CD8-positive, alpha-beta memory T cell (primary cell): ENCODE results near the gene MTERF1. TPM values are rescaled to one million over a fixed set of nuclear protein-coding genes. Genes with fewer than 3 reads are reported as not detected.

ENCODE experiments used
- CTCF ChIA-PET: fragments of 350-600 bp; sonication (Branson Sonifier 250); formaldehyde crosslinking; loops from one replicate; lab custom pipeline; 2021; ENCODE audit warnings: antibody characterized with exemption; lab: Charles Lee
- POLR2A ChIA-PET: fragments of 350-600 bp; sonication (Branson Sonifier 250); formaldehyde crosslinking; loops from one replicate; lab custom pipeline; 2021; ENCODE audit warnings: antibody characterized with exemption; lab: Charles Lee
- DNase-seq, 5 donors: peaks; one replicate each; pipeline versions ENCODE4 v3.0.0 to v3.0.0-alpha.2; 2020 to 2022; ENCODE audit warnings: mixed read lengths in 1 of 5
- H3K27ac ChIP-seq: one replicate; pipeline ENCODE4 v1.7.0; 2013; ENCODE audit warnings: low read depth, mild to moderate bottlenecking, low read length, moderate library complexity
- H3K27me3 ChIP-seq: 2 replicates; pipeline ENCODE4 v1.7.0; 2013; ENCODE audit warnings: low read length, mild to moderate bottlenecking; ENCODE audit not compliant: insufficient read depth, poor library complexity, severe bottlenecking
- H3K36me3 ChIP-seq: 2 replicates; pipeline ENCODE4 v1.7.0; 2013; ENCODE audit warnings: mild to moderate bottlenecking, low read length, moderate library complexity; ENCODE audit not compliant: insufficient read depth
- H3K4me1 ChIP-seq: 2 replicates; pipeline ENCODE4 v1.7.0; 2013; ENCODE audit warnings: mild to moderate bottlenecking, low read length, moderate library complexity; ENCODE audit not compliant: insufficient read depth
- H3K4me3 ChIP-seq: 2 replicates; pipeline ENCODE4 v1.7.0; 2013; ENCODE audit warnings: mild to moderate bottlenecking, low read length
- H3K9me3 ChIP-seq: 2 replicates; pipeline ENCODE4 v1.7.0; 2013; ENCODE audit warnings: mild to moderate bottlenecking, low read length
- H3K27ac Mint-ChIP-seq, 8 donors: one replicate each; pipeline ENCODE4 v1.8.0; 2020 to 2021; ENCODE audit warnings: mixed read lengths in 8 of 8, mild to moderate bottlenecking in 6 of 8, inconsistent platforms in 3 of 8, moderate library complexity in 3 of 8
- H3K27me3 Mint-ChIP-seq, 2 donors: one replicate each; pipeline ENCODE4 v1.8.0; 2020 to 2021; ENCODE audit warnings: mixed read lengths in 2 of 2, mild to moderate bottlenecking in 1 of 2, moderate library complexity in 1 of 2
- H3K36me3 Mint-ChIP-seq, 3 donors: one replicate each; pipeline ENCODE4 v1.8.0; 2020 to 2021; ENCODE audit warnings: mixed read lengths in 3 of 3, inconsistent platforms in 1 of 3, mild to moderate bottlenecking in 1 of 3
- H3K4me1 Mint-ChIP-seq, 3 donors: one replicate each; pipeline ENCODE4 v1.8.0; 2020 to 2021; ENCODE audit warnings: mixed read lengths in 3 of 3, inconsistent platforms in 1 of 3, mild to moderate bottlenecking in 1 of 3
- H3K4me3 Mint-ChIP-seq, 7 donors: one replicate each; pipeline ENCODE4 v1.8.0; 2020 to 2021; ENCODE audit warnings: mixed read lengths in 7 of 7, mild to moderate bottlenecking in 6 of 7, moderate library complexity in 4 of 7, inconsistent platforms in 2 of 7
- H3K9me3 Mint-ChIP-seq, 5 donors: one replicate each; pipeline ENCODE4 v1.8.0; 2020 to 2022; ENCODE audit warnings: mixed read lengths in 5 of 5, mild to moderate bottlenecking in 3 of 5, moderate library complexity in 2 of 5, inconsistent platforms in 1 of 5
- polyA plus RNA-seq: library from polyadenylated mRNA; unstranded; fragments of 300-500 nt; fragmentation: Illumina TruSeq; gene quantifications from one replicate; pipeline ENCODE4 v1.2.3, GENCODE V29; 2021
- total RNA-seq, 2 experiments: library from RNA; stranded (reverse); gene quantifications; one replicate each; pipeline ENCODE4 v1.2.3, GENCODE V29; 2021

Gene MTERF1
- total RNA-seq (10 to 100 TPM; 20.4 to 21.4 TPM), polyA plus RNA-seq (11.6 TPM)

- Mint-ChIP-seq H3K9me3 (no peaks in the 10 kb centered on the region), H3K4me3 (peak within 1 kb of the TSS; percentile 93 to 99 (median 95)), H3K27me3 (no peaks in the 10 kb centered on the region), H3K27ac (peak within 1 kb of the TSS; percentile 53 to 98 (median 96)), H3K36me3 (peaks cover 8 to 26% (median 17%) of the 10 kb centered on the region in 3 donors), H3K4me1 (peaks cover 37 to 50% (median 50%) of the 10 kb centered on the region in 3 donors)
- H3K27me3 ChIP-seq: no peaks in the 10 kb centered on the region
- ChIA-PET CTCF (interaction anchor here (0.7 to 2.3 kb wide), 11 partner anchors 10 to 648 kb away, joined by 3 to 20 read pairs (median 4); partner anchors contain the start of genes AKAP9, GATAD1, PEX1 and RBM48), POLR2A (interaction anchor here (0.9 to 2.3 kb wide), 4 partner anchors 32 to 567 kb away, joined by 3 to 19 read pairs (median 6); partner anchors contain the start of gene AKAP9)
- H3K4me1 ChIP-seq: peaks cover 20% of the 10 kb centered on the region
- peak within 1 kb of the TSS; percentile 98 for H3K4me3 ChIP-seq
- peak; percentile 88 to 93 (median 89) for DNase-seq
- H3K36me3 ChIP-seq: no peaks in the 10 kb centered on the region
- peak within 1 kb of the TSS; percentile 72 for H3K27ac ChIP-seq
- no peaks in the 10 kb centered on the region for H3K9me3 ChIP-seq
These were observed at the start of gene MTERF1 for GRCh38 chr7:91880413-91881241. Gene MTERF1, minus strand, starts transcription at chr7:91880702. Its CDS starts 619 bp downstream, at chr7:91880083.

- Histone ChIP-seq H3K4me1 (no peaks in the 10 kb centered on the region), H3K27me3 (no peaks in the 10 kb centered on the region), H3K36me3 (no peaks in the 10 kb centered on the region), H3K4me3 (no peak overlapping the region), H3K27ac (no peak overlapping the region), H3K9me3 (no peaks in the 10 kb centered on the region)
- DNase-seq: no peak
- POLR2A ChIA-PET: no interaction called here
- Mint-ChIP-seq H3K36me3 (no peaks in the 10 kb centered on the region), H3K4me1 (peaks cover 0 to 5% (median 1%) of the 10 kb centered on the region in 3 donors), H3K27ac (no peak overlapping the region), H3K4me3 (no peak overlapping the region), H3K9me3 (peaks cover 0 to 4% (median 0%) of the 10 kb centered on the region in 5 donors), H3K27me3 (peaks cover 21 to 44% of the 10 kb centered on the region in 2 donors)
- CTCF ChIA-PET: no interaction called here
These were observed 49.0 kb upstream of the MTERF1 start for GRCh38 chr7:91929463-91929862.

GRCh38 chr7:91927912-91928311, 47.4 kb upstream of the MTERF1 start:
- Mint-ChIP-seq H3K36me3 (no peaks in the 10 kb centered on the region), H3K4me3 (no peak overlapping the region), H3K27me3 (peaks cover 21 to 51% of the 10 kb centered on the region in 2 donors), H3K4me1 (peaks cover 0 to 5% (median 1%) of the 10 kb centered on the region in 3 donors), H3K9me3 (peaks cover 0 to 4% (median 0%) of the 10 kb centered on the region in 5 donors), H3K27ac (no peak overlapping the region)
- Histone ChIP-seq H3K9me3 (no peaks in the 10 kb centered on the region), H3K27ac (no peak overlapping the region), H3K4me3 (no peak overlapping the region), H3K27me3 (no peaks in the 10 kb centered on the region), H3K4me1 (no peaks in the 10 kb centered on the region), H3K36me3 (no peaks in the 10 kb centered on the region)
- CTCF ChIA-PET: no interaction called here
- POLR2A ChIA-PET: no interaction called here
- no peak for DNase-seq

- H3K27me3 ChIP-seq: no peaks in the 10 kb centered on the region
- H3K36me3 ChIP-seq: no peaks in the 10 kb centered on the region
- H3K4me1 ChIP-seq: no peaks in the 10 kb centered on the region
- peaks cover 22 to 62% of the 10 kb centered on the region in 2 donors for H3K27me3 Mint-ChIP-seq
- no peaks in the 10 kb centered on the region for H3K4me1 Mint-ChIP-seq
- H3K27ac ChIP-seq: no peak overlapping the region
- H3K9me3 ChIP-seq: no peaks in the 10 kb centered on the region
- H3K4me3 Mint-ChIP-seq: no peak overlapping the region
- ChIA-PET CTCF (no interaction called here), POLR2A (no interaction called here)
- peaks cover 0 to 4% (median 0%) of the 10 kb centered on the region in 5 donors for H3K9me3 Mint-ChIP-seq
- H3K36me3 Mint-ChIP-seq: no peaks in the 10 kb centered on the region
- no peak for DNase-seq
- no peak overlapping the region for H3K4me3 ChIP-seq
- H3K27ac Mint-ChIP-seq: no peak overlapping the region
These were observed 42.4 kb upstream of the MTERF1 start for GRCh38 chr7:91922857-91923256.

GRCh38 chr7:91918356-91918755, 37.9 kb upstream of the MTERF1 start:
- POLR2A ChIA-PET: no interaction called here
- Histone ChIP-seq H3K9me3 (no peaks in the 10 kb centered on the region), H3K36me3 (no peaks in the 10 kb centered on the region), H3K27ac (no peak overlapping the region), H3K4me1 (no peaks in the 10 kb centered on the region), H3K4me3 (no peak overlapping the region), H3K27me3 (no peaks in the 10 kb centered on the region)
- H3K4me1 Mint-ChIP-seq: peaks cover 0 to 4% (median 3%) of the 10 kb centered on the region in 3 donors
- no peak overlapping the region for H3K4me3 Mint-ChIP-seq
- no peaks in the 10 kb centered on the region for H3K9me3 Mint-ChIP-seq
- peaks cover 16 to 38% of the 10 kb centered on the region in 2 donors for H3K27me3 Mint-ChIP-seq
- CTCF ChIA-PET: no interaction called here
- DNase-seq: no peak
- H3K27ac Mint-ChIP-seq: no peak overlapping the region
- H3K36me3 Mint-ChIP-seq: no peaks in the 10 kb centered on the region

- ChIA-PET POLR2A (no interaction called here), CTCF (no interaction called here)
- Mint-ChIP-seq H3K27me3 (peaks cover 12 to 29% of the 10 kb centered on the region in 2 donors), H3K4me3 (no peak overlapping the region), H3K4me1 (peaks cover 0 to 5% (median 4%) of the 10 kb centered on the region in 3 donors), H3K9me3 (no peaks in the 10 kb centered on the region), H3K27ac (no peak overlapping the region), H3K36me3 (no peaks in the 10 kb centered on the region)
- Histone ChIP-seq H3K36me3 (no peaks in the 10 kb centered on the region), H3K4me3 (no peak overlapping the region), H3K9me3 (no peaks in the 10 kb centered on the region), H3K4me1 (no peaks in the 10 kb centered on the region), H3K27ac (no peak overlapping the region), H3K27me3 (no peaks in the 10 kb centered on the region)
- no peak for DNase-seq
These were observed 35.5 kb upstream of the MTERF1 start for GRCh38 chr7:91916051-91916440.

GRCh38 chr7:91915401-91916050, 35.0 kb upstream of the MTERF1 start:
- Histone ChIP-seq H3K4me3 (no peak overlapping the region), H3K27me3 (no peaks in the 10 kb centered on the region), H3K27ac (no peak overlapping the region), H3K4me1 (no peaks in the 10 kb centered on the region), H3K9me3 (no peaks in the 10 kb centered on the region), H3K36me3 (no peaks in the 10 kb centered on the region)
- POLR2A ChIA-PET: no interaction called here
- peaks cover 12 to 29% of the 10 kb centered on the region in 2 donors for H3K27me3 Mint-ChIP-seq
- CTCF ChIA-PET: no interaction called here
- no peaks in the 10 kb centered on the region for H3K36me3 Mint-ChIP-seq
- no peak overlapping the region for H3K4me3 Mint-ChIP-seq
- H3K27ac Mint-ChIP-seq: no peak overlapping the region
- DNase-seq: no peak
- peaks cover 0 to 5% (median 4%) of the 10 kb centered on the region in 3 donors for H3K4me1 Mint-ChIP-seq
- H3K9me3 Mint-ChIP-seq: no peaks in the 10 kb centered on the region

- no peaks in the 10 kb centered on the region for H3K9me3 ChIP-seq
- no peaks in the 10 kb centered on the region for H3K27me3 ChIP-seq
- H3K27ac Mint-ChIP-seq: peak overlapping the region in 1 of 8 donors; percentile 51
- H3K4me3 Mint-ChIP-seq: peak overlapping the region in 1 of 7 donors; percentile 2
- peaks cover 10 to 27% of the 10 kb centered on the region in 2 donors for H3K27me3 Mint-ChIP-seq
- ChIA-PET POLR2A (no interaction called here), CTCF (no interaction called here)
- no peak for DNase-seq
- peaks cover 0 to 5% (median 4%) of the 10 kb centered on the region in 3 donors for H3K4me1 Mint-ChIP-seq
- H3K4me1 ChIP-seq: no peaks in the 10 kb centered on the region
- no peak overlapping the region for H3K4me3 ChIP-seq
- no peaks in the 10 kb centered on the region for H3K9me3 Mint-ChIP-seq
- no peaks in the 10 kb centered on the region for H3K36me3 ChIP-seq
- H3K36me3 Mint-ChIP-seq: peaks cover 0 to 9% (median 0%) of the 10 kb centered on the region in 3 donors
- no peak overlapping the region for H3K27ac ChIP-seq
These were observed 33.1 kb upstream of the MTERF1 start for GRCh38 chr7:91913612-91914011.
